HG03521 (cell line): ENCODE measurements around the gene ABHD17B.

Experiments used
- ATAC-seq: cut with Tn5 transposase; IDR thresholded peaks from one replicate; pipeline ENCODE4 v1.9.1; 2021; ENCODE audit warnings: mild to moderate bottlenecking, moderate library complexity; ENCODE audit not compliant: unreplicated experiment

Gene ABHD17B

DNA sequence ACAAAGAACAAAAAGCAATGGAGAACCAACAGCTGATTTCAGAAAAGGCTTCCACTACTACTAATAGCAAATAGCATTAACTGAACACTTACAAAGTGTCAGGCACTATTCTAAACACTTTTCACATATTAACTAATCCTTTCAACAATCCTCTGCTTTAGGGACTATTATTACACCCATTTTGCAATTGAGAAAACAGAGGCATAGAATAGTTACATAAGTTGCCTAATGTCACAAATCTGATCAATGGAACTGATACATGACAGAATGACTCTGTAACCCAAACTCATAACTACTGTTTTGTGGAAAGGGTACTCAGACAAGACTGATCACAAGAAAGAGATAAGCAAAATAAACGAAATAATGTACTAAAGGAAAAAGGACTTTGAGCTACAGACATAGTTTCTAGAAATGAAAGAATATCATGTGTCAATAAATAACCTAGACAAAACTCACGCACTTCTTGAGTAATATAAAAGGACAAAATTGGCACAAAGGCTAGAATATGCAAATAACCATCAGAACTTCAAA, 31.3 kb downstream of the ABHD17B start:
- ATAC-seq = no peak

DNA sequence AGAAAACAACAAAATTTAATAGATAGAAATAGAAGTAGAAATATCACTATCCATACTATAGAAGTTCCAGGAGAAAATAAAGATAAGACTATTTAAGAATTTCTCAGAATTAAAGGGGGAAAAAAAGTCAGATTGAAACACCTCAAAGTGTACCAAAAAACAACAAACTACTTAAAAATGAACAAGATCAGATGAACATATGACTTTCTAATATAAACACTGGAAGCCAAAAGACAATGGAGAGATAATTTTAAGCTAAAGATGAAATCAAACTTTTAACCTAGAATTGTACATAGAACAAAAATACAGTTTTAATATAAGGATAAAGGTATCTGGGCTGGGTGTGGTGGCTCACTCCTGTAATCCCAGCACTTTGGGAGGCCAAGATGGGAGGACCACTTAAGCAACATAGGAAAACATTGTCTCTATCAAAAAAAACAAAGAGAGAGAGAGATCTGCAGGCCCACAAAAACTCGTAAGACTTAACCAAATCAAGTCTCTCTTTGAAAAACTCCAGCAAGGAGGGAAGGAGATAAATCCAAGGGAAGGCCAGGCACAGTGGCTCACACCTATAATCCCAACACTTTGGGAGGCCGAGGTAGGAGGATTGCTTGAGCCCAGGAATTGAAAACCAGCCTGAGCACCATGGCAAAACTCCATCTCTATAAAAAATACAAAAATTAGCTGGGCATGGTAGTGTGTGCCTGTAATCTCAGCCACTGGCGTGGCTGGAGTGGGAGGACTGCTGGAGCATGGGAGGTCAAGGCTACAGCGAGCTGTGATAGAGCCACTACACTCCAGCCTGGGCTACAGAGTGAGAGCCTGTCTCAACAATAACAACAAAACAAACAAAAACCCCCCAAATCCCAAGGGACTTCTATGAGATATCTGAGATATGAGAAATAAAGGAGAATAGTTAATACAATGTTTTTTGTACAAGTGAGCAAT, 32.4 kb downstream of the ABHD17B start:
- no peak for ATAC-seq

GRCh38 chr9:71876829-71877228, 34.2 kb downstream of the ABHD17B start:
- no peak for ATAC-seq

DNA sequence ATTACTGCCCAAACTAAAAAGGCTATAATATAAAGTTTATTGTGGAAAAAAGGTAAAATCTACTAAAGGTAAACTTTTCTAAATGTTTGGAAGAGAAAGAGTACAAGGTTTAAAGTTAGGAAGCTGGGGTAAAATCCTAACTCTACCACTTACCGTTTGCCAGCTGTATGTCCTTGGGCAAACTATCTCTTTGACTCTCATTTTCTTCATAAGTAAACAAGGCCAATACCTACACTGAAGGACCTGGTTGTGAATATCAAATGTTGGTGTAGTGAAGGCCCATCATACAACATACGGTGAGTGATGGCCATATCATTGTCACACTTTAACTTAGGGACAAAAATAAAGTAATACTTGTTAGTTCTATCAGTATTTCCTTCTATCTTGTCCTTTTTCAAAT, 34.9 kb downstream of the ABHD17B start:
- ATAC-seq = no peak

- no peak for ATAC-seq
These were observed 35.6 kb downstream of the ABHD17B start for GRCh38 chr9:71875345-71875744.

GRCh38 chr9:71863631-71864030, 47.4 kb downstream of the ABHD17B start:
- ATAC-seq = no peak

- no peak for ATAC-seq
These were observed 49.4 kb downstream of the ABHD17B start for GRCh38 chr9:71861618-71862017.

GRCh38 chr9:71859939-71860338, 51.1 kb downstream of the ABHD17B start:
- no peak for ATAC-seq

DNA sequence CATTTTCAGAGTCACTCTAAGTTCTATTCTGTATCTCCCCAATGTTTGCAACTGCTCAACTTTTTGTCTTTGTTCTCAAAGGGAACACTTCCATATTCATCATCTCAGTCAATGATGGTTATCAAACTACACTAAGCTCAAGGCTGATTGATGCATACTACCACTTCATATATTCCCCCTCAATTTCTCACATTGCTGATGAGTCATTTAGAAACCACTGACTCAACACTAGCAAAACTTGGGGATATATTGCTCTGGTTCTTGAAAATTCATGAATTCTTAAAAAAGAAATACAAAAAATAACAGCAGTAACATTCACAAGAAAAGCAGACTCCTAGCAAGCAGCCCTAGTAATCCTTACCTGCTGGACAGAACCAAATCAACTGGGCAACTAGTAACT, 52.2 kb downstream of the ABHD17B start:
- ATAC-seq = peak; percentile 66

DNA sequence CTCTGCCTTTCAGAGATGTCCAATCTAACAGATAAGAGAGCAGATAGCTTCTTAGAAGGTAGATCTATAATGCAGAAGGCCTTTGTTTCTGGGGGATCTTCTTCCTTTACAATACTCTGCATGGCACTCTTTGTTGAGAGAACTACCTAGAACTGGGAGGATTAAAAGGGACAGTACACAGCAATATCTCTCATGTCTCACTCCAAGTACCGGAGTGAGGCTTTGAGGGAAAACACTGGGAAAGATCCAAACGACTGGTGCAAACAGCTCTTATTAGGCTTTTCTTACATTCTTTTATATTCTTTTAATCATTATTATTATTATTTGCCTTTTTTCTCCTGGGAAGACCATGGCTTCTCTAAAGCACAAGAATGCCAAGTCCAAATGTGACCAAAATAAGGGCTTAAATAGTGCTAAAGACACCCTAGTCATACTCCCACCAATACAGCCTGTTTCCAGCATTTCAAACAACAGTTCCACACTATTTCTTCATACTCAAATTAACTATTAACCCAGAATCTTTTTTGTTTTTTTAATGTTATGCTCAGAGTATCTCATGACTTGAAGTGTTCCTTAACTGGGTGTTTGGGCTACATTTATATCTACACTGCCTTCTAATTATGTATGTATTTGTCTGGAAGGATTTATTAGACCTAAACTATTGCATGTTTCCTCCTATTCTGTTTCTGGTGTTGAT, 52.7 kb downstream of the ABHD17B start:
- ATAC-seq = no peak

DNA sequence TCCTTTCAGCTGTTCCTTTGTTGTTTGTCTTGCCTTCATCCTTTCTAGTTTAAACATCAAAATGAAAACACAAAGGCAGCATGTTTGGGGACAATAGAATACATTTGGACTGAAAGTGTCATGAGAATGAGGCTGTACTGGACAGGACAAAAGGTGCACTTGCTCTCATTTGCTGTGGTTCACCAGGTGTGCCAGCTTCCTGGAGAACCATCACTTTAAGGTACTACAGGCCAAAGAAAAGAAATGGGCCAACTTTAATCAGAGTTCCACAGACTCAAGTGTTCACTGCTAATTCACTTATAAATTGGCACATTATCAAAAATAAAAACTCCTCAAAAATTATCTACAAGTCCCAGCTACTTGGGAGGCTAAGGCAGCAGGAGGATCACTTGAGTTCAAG, 53.8 kb downstream of the ABHD17B start:
- no peak for ATAC-seq

DNA sequence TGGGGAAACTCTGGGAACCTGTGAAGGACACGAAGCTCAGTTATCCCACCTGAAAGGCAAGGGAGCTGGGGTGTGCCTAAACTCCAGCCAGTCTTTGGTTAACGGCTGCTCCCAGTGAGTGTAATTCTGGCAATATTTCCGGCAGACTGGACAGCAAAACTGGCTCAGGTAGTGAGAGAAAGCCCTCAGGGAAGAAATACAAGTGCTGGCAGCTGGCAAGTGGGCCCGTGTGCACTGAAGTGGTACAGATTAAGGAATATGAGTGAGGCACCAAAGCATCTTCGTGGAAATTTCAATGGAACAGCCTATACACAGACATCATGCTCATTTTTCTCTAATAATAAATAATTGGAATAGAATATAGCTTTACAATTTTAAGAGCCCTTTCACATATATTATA, 56.2 kb downstream of the ABHD17B start:
- ATAC-seq = no peak

DNA sequence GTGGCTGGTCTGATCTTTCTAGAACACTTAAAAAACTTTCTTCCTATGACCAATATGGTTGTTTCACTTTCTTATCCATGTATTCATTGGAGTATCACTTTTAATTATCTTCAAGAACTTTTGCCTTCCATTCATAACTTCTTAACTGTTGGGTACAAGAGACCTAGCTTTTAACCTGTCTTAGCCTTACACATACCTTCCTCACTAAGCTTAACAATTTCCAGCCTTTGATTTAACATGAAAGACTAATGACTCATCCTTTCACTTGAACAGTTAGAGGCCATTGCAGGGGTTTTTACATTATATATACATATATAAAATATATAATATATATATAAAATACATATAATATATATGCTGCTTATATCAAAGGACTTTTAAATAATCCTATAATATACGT, 57.9 kb downstream of the ABHD17B start:
- ATAC-seq = no peak

DNA sequence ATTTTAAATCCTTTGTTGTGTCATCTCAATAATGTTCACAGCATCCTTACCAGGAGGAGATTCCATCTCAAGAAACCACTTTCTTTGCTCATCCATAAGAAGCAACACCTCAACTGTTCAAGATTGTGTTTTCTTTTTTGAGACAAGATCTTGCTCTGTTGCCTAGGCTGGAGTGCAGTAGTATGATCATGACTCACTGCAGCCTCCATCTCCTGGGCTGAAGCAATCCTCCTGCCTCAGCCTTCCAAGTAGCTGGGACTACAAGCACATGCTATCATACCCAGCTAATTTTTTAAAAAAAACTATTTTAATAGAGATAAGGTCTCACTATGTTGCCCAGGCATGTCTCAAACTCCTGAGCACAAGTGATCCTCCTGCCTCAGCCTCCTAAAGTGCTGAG, 60.0 kb downstream of the ABHD17B start:
- no peak for ATAC-seq

GRCh38 chr9:71847892-71848291, 63.1 kb downstream of the ABHD17B start:
- no peak for ATAC-seq

- ATAC-seq = no peak
These were observed 66.2 kb downstream of the ABHD17B start for GRCh38 chr9:71844808-71845207.

- ATAC-seq = no peak
These were observed 71.3 kb downstream of the ABHD17B start for GRCh38 chr9:71839668-71840067.

DNA sequence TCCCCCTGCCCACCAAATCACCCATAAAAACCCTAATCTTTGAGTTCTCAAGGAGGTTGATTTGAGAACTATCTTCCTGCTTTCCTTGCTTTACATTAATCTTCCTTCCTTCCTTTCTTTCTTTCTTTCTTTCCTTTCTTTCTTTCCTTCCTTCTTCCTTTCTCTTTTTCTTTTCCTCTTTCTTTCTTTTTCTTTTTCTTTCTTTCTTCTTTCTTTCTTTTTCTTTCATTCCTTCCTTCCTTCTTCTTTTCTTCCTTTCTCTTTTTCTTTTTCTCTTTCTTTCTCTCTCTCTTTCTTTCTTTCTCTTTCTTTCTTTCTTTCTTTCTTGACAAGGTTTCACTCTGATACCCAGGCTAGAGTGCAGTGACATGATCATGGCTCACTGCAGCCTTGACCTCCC, 75.4 kb downstream of the ABHD17B start:
- ATAC-seq = no peak

GRCh38 chr9:71830929-71831328, 80.1 kb downstream of the ABHD17B start:
- ATAC-seq = no peak

DNA sequence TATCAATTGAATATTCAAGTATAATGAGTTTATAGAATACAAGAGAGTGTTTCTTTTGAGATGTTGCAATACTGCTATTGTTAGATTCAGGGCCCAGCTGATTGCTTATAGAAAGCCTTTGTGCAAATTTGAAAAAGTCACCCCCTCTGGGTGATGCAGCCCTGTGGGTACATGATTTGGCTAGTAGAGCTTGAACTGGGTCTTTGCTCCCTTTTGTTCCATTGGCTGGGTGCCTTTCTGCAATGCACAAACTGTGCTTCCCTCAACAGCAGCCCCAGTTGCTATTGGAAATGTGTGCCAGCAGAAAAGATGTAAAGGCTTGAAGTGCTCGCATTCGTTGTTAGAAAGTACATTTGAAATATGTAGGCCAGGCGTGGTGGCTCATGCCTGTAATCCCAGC, 80.8 kb downstream of the ABHD17B start:
- ATAC-seq = no peak

- ATAC-seq = no peak
These were observed 84.7 kb downstream of the ABHD17B start for GRCh38 chr9:71826279-71826678.

- ATAC-seq = no peak
These were observed 86.7 kb downstream of the ABHD17B start for GRCh38 chr9:71824257-71824656.
